ENCODE measurements around the gene PNMT.

Gene PNMT

GRCh38 chr17:39669897-39670735 lies 1.9 kb downstream of the PNMT start:
- no peak for DNase-seq (ENCODE audit: low spot score)

- DNase-seq (ENCODE audit: low spot score), result no peak
These were observed 2.5 kb downstream of the PNMT start for GRCh38 chr17:39670746-39671145.

- peak; percentile 60 for DNase-seq (ENCODE audit: low spot score)
These were observed 3.6 kb downstream of the PNMT start for GRCh38 chr17:39671651-39672521.

GRCh38 chr17:39672522-39673334 lies 4.5 kb downstream of the PNMT start:
- no peak for DNase-seq (ENCODE audit: low spot score)

GRCh38 chr17:39673335-39674081 lies 5.3 kb downstream of the PNMT start:
- no peak for DNase-seq (ENCODE audit: low spot score)

- no peak for DNase-seq (ENCODE audit: low spot score)
These were observed 5.9 kb downstream of the PNMT start for GRCh38 chr17:39674179-39674578.

GRCh38 chr17:39674702-39675389 lies 6.6 kb downstream of the PNMT start:
- DNase-seq (ENCODE audit: low spot score), result no peak

GRCh38 chr17:39675390-39676082 lies 7.3 kb downstream of the PNMT start:
- no peak for DNase-seq (ENCODE audit: low spot score)

- peak; percentile 54 for DNase-seq (ENCODE audit: low spot score)
These were observed 8.1 kb downstream of the PNMT start for GRCh38 chr17:39676198-39676819.

GRCh38 chr17:39677072-39677471 lies 8.8 kb downstream of the PNMT start:
- no peak for DNase-seq (ENCODE audit: low spot score)

- DNase-seq (ENCODE audit: low spot score), result no peak
These were observed 9.5 kb downstream of the PNMT start for GRCh38 chr17:39677542-39678339.

- DNase-seq (ENCODE audit: low spot score), result no peak
These were observed 10.3 kb downstream of the PNMT start for GRCh38 chr17:39678340-39679116.

- no peak for DNase-seq (ENCODE audit: low spot score)
These were observed 11.4 kb downstream of the PNMT start for GRCh38 chr17:39679521-39680192.

- DNase-seq (ENCODE audit: low spot score), result no peak
These were observed 15.2 kb downstream of the PNMT start for GRCh38 chr17:39683295-39683939.

- no peak for DNase-seq (ENCODE audit: low spot score)
These were observed 16.3 kb downstream of the PNMT start for GRCh38 chr17:39684369-39685192.

GRCh38 chr17:39687101-39687545 lies 18.9 kb downstream of the PNMT start:
- DNase-seq (ENCODE audit: low spot score), result no peak
